ENCODE results near the gene PRRX2. TPM values are rescaled to one million over a fixed set of nuclear protein-coding genes. Genes with fewer than 3 reads are reported as not detected.

Gene PRRX2
- total RNA-seq, 1 experiment from 2014 or later, result not detected

DNA sequence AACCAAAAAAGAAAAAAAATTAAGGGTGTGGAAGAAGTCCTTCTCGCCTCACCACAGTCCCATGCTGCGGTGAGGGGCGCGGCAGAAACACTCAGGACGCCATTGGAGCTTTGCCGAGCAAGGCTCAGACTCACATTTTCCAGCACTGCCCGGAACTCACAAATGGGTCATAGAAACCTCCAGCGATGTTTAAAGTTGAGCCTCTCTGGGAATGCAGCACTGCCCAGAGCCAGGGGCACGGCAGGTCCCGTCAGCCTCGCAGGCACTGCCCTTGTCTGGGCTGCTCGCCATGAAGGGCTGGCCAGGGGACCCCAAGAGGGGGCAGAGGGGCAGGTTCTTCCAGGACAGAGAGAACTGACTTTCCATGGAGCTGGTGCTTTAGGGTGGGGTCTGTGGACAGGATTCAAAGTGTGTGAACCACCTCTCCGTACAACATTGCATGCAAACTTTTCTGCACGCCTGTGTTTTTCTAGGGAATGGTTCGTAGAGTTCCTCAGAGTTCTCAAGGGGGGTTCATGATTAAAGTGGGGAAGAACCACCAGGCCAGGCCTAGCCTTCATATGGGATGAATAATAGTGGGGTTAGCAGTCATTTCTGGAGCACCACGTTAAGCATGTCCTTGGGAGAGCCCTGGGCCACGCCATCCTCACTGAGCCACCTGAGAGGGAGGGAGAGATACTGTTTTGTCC, 38.4 kb downstream of the PRRX2 start:
- DNase-seq (ENCODE audit: low read depth), result no peak

GRCh38 chr9:129704807-129705206, 39.4 kb downstream of the PRRX2 start:
- no peak for DNase-seq (ENCODE audit: low read depth)

- DNase-seq (ENCODE audit: low read depth), result no peak
Observed at GRCh38 chr9:129708793-129709192, 43.3 kb downstream of the PRRX2 start.

GRCh38 chr9:129709438-129710168, 44.2 kb downstream of the PRRX2 start:
- no peak for DNase-seq (ENCODE audit: low read depth)

DNA sequence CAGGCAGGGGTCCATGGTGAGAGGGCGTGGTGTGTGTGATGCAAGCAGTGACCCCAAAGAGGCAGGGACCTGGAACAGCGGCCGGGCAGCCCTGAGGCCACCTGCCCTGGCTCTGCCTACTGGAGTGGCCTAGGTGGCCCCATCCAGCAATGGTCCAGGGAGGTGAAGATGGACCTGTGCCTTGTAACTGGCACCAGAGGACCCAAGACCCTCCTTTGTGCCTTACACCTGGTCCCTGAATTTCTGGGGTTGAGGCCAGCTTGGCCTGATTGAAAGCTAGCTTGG, 44.7 kb downstream of the PRRX2 start:
- DNase-seq (ENCODE audit: low read depth), result no peak

DNA sequence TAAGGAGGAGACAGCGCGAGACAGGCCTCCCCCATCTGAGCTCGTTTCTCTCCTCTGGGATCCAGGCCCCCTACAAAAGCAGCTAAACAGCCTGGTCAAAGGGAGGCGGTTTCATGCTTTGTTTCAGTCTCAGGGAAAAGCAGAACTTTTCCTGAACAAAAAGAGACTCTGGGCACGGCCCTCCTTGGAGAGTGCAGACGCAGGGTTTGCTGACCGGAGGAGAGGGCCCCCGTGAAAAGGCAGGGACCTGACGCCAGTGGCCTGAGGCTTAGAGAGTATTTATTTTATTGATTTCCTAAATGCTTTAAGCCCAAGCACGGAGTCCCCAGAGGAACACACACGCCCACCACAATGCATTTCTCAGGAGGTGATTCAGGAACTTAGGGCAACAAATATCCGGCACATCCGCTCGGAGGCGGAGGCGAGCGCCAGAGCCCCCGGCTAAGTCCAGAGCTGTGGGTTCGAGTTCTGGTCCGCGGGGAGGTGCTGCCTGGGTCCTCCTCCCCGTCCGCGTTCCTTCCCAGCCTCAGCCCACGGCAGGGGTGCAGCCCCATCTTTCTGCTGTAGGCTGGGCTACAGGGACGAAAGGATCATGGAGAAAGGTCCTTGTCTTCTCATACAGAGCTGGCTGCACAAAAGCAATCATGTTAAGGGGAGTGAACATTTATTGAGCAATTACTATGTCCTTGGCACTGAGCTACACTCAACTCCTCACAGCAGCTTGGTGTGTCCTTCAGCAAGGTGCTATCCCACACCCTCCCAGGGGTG, 47.4 kb downstream of the PRRX2 start:
- no peak for DNase-seq (ENCODE audit: low read depth)

DNA sequence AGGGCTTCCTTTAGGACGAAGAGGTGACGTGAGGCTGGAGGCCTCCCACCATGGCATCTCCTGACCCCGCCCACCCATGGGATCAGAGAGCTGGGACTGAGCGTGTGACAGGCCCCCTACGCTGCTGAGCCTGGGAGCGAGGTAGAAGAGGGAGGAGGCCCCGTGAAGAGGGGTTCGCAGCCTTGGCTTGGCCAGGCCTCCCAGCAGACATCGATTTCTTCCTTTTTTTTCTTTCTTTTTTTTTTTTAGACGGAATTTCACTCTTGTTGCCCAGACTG, 47.9 kb downstream of the PRRX2 start:
- DNase-seq (ENCODE audit: low read depth), result no peak

DNA sequence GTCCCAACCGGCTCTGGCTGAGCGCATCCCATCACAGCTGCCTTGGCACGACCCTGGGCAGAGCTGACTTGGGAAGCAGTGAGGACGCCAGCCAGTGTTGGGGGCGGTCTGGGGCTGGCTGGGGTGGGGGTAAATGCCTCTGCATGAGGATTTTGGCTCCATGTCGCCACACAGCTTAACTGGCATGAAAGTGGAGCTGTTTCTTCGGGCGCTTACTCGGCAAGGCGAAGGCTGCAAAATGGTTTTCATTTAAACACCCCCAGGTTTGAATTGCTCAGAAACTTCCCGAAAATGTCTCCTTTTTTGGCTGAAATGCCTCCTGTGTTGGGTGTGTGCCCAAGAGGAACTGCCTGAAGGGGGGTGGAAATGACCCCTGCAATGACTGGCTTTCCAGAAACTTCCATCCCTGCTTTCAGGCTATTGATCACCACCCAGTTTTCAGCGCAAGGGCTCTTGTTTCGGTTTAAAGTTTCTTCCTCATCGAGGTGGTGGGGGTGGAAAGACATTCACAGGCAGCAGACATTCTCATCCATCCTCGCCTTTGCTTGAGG, 49.1 kb downstream of the PRRX2 start:
- no peak for DNase-seq (ENCODE audit: low read depth)

- DNase-seq (ENCODE audit: low read depth), result no peak
Observed at GRCh38 chr9:129716091-129716490, 50.6 kb downstream of the PRRX2 start.

GRCh38 chr9:129717991-129718390, 52.5 kb downstream of the PRRX2 start:
- DNase-seq (ENCODE audit: low read depth), result no peak

- DNase-seq (ENCODE audit: low read depth), result no peak
Observed at GRCh38 chr9:129718647-129719046, 53.2 kb downstream of the PRRX2 start.

GRCh38 chr9:129719135-129719534, 53.7 kb downstream of the PRRX2 start:
- no peak for DNase-seq (ENCODE audit: low read depth)

- DNase-seq (ENCODE audit: low read depth), result no peak
Observed at GRCh38 chr9:129720181-129720864, 54.9 kb downstream of the PRRX2 start.

DNA sequence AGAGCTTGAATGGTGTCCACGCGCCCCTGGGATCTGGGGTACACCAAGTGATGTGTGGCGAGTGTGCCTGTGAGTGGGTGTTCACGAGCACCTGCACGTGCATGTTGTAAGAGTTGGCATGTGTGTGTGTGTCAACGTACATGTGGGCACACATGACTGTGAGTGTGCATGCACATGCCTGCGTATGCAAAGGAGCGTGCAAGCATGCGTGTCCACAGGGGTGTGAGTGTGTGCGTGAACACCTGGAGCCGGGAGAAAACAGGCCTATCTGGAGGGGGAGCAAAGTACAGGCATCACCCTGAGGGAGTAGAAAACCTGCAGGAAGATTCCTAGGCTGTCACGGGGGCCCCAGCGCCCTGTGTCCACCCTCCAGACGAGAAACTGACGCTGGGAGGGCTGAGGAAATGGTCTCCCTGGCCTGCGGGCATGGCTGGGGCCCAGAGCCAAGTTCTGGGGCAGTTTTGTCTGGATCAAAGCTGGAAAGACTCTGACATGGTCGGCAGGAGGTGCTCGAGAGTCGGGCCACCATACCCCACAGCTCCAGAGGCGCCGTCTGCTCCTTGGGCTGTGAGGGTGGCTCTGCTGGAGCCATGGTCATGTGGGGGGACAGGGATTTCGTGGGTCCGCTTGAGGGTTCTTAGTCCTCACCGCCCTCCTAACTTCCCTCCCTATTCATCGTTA, 55.6 kb downstream of the PRRX2 start:
- DNase-seq (ENCODE audit: low read depth), result no peak

- DNase-seq (ENCODE audit: low read depth), result no peak
Observed at GRCh38 chr9:129722913-129723312, 57.5 kb downstream of the PRRX2 start.

DNA sequence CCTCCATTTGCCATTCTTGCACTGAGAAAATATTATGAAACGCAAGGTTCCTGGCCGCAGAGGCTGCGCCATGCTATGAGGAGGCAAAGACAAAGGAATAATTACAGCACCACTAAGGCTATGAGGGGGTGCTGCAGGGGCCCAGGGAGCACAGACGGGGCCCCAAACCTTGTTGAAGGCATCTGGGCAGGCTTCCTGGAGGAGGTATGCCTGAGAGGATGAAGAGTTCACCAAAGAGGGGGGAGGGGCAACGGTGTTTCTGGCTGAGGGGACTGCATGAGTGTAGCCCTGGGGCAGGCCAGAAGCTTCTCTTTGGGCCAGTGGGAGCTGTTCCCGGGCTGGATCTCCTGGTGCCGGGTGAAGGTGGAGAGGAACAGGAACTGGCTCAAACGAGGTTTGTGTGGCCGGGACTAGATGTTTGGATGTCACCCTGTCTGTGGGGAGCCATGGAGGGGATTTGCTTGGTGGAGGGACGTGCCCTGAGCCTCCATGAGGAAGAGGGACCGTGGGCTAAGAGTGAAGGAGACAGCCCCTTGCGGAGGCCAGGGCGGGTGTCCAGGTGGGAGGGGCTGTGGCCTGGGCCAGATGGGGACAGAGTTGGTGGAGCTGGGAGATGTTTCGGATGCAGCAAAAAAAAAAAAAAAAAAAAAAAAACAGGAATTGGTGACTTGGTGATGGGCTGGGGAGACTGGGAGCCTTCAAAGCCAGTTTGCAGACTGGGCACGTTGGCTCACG, 59.2 kb downstream of the PRRX2 start:
- no peak for DNase-seq (ENCODE audit: low read depth)

DNA sequence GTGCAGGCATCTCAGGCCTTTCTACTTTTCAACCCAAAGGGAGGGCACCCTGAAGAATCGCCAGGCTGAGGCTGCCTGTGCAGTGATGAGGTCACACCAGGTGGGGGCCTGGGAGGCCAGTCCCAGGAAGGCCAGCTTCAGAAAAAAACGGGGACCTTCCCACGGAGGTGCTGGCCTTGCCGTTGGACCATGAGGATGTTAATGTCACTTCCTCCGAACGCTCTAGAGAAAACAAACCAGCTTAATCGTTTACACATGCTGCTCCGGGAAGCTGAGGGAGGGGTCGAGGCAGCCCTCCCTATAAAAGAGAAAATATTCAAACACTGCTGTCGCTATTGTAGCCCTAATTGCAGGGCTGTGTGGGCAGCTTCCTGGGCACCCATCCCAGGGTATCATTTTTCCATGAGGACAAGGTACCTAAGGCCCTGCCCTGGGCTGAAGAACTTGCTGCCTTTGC, 60.4 kb downstream of the PRRX2 start:
- DNase-seq (ENCODE audit: low read depth), result no peak

- peak; percentile 61 for DNase-seq (ENCODE audit: low read depth)
Observed at GRCh38 chr9:129726322-129727160, 61.1 kb downstream of the PRRX2 start.

DNA sequence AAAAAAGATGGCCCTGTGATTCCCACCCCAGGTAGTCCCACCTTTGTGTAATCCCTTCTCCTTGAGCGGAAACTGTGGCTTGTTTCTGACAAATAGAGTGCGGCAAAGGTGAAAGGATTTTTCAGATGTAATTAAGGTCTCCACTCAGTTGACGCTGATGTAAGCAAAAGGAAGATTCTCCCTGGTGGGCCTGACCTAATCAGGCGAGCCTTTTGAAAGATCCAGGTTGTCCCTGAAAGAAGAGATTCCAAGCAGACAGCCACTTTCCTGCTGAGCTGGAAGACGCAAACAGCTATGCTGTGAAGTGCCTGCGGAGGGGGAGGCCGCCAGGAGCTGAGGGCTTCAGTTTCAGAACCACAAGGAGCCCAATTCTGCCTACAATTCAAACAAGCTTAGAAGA, 63.3 kb downstream of the PRRX2 start:
- no peak for DNase-seq (ENCODE audit: low read depth)

- no peak for DNase-seq (ENCODE audit: low read depth)
Observed at GRCh38 chr9:129731477-129732085, 66.1 kb downstream of the PRRX2 start.
